SJCRH30 (cell line): ENCODE measurements around the gene ASGR1. TPM values are rescaled to one million over a fixed set of nuclear protein-coding genes. Genes with fewer than 3 reads are reported as not detected.
A peak's percentile ranks its signal among the peaks of the same experiment; 100 is the strongest.
"Not testable (repeated sequence)": the region's sequence is repeated elsewhere in the genome, so short reads cannot be mapped to it uniquely, and the experiment has no call there.

Experiments used
- DNase-seq, 2 experiments: peaks; one replicate each; pipeline ENCODE4 v3.0.0-alpha.2; 2015 to 2020
- H3K27ac ChIP-seq: fragments of 250-450 bp; sonication (Bioruptor Pico); 2 replicates; pipeline ENCODE4 v1.5.1; 2020; ENCODE audit warnings: mild to moderate bottlenecking, moderate library complexity
- H3K27me3 ChIP-seq: fragments of 250-450 bp; sonication (Bioruptor Pico); 2 replicates; pipeline ENCODE4 v1.5.1; 2020; ENCODE audit warnings: mild to moderate bottlenecking, moderate library complexity
- H3K36me3 ChIP-seq: fragments of 250-450 bp; sonication (Bioruptor Pico); 2 replicates; pipeline ENCODE4 v1.5.1; 2020; ENCODE audit warnings: mild to moderate bottlenecking, moderate library complexity
- H3K4me1 ChIP-seq: fragments of 250-450 bp; sonication (Bioruptor Pico); 2 replicates; pipeline ENCODE4 v1.5.1; 2020; ENCODE audit warnings: mild to moderate bottlenecking, moderate library complexity
- H3K4me3 ChIP-seq: fragments of 250-450 bp; sonication (Bioruptor Pico); 2 replicates; pipeline ENCODE4 v1.5.1; 2020; ENCODE audit warnings: mild to moderate bottlenecking, moderate library complexity
- H3K9me3 ChIP-seq: fragments of 250-450 bp; sonication (Bioruptor Pico); replicated peaks from 2 replicates; pipeline ENCODE4 v1.5.1; 2020; ENCODE audit warnings: mild to moderate bottlenecking, moderate library complexity
- total RNA-seq: library from RNA; depleted of rRNA; stranded (reverse); fragments of >200 nt; shearing (Covaris generic); gene quantifications from 2 replicates; pipeline ENCODE4 v1.2.3, GENCODE V29; 2014

The ASGR1 gene
- total RNA-seq, 1 experiment from 2014 or later: 0.79 TPM

- Histone ChIP-seq H3K27ac (no peak overlapping the region), H3K27me3 (no peaks in the 10 kb centered on the region), H3K9me3 (no peaks in the 10 kb centered on the region), H3K4me3 (no peak overlapping the region), H3K4me1 (no peaks in the 10 kb centered on the region), H3K36me3 (no peaks in the 10 kb centered on the region)
- DNase-seq: no peak
These were observed 4.4 kb upstream of the ASGR1 start for GRCh38 chr17:7183433-7184090.

- not testable (repeated sequence) for H3K36me3 ChIP-seq, H3K4me1 ChIP-seq, H3K9me3 ChIP-seq, H3K27me3 ChIP-seq, H3K27ac ChIP-seq, H3K4me3 ChIP-seq, DNase-seq
These were observed 2.9 kb upstream of the ASGR1 start for GRCh38 chr17:7182101-7182500.

DNA sequence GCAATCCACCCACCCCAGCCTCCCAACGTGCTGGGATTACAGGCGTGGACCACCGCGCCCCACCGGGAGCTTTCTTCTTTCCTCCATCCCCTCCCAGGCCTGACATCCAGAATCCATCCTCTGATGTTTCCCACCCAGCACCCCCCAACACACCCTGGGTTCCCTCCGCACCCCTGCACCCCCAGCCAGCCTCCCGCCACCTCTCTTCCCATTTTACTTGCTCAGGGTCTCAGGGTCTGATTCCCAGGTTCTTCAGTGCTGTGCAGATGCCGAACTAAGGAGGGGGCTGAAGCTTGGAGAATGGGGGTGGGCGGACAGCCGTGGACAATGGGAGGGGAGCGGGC is 225 bp downstream of the ASGR1 start:
- no peak overlapping the region for H3K27ac ChIP-seq
- DNase-seq: no peak

GRCh38 chr17:7177954-7178477 is 1.2 kb downstream of the ASGR1 start:
- Histone ChIP-seq H3K9me3 (no peaks in the 10 kb centered on the region), H3K36me3 (no peaks in the 10 kb centered on the region), H3K4me1 (no peaks in the 10 kb centered on the region), H3K27me3 (no peaks in the 10 kb centered on the region), H3K27ac (no peak overlapping the region), H3K4me3 (peak overlapping the region; percentile 53)
- peak; percentile 58 for DNase-seq

More for the DNA sequence above, 225 bp downstream of the ASGR1 start:
- H3K4me3 ChIP-seq: no peak overlapping the region
- H3K36me3 ChIP-seq: no peaks in the 10 kb centered on the region
- H3K9me3 ChIP-seq: no peaks in the 10 kb centered on the region
- H3K27me3 ChIP-seq: no peaks in the 10 kb centered on the region
- H3K4me1 ChIP-seq: no peaks in the 10 kb centered on the region

- H3K9me3 ChIP-seq: no peaks in the 10 kb centered on the region
- no peaks in the 10 kb centered on the region for H3K4me1 ChIP-seq
- no peaks in the 10 kb centered on the region for H3K36me3 ChIP-seq
- no peak overlapping the region for H3K27ac ChIP-seq
- H3K4me3 ChIP-seq: peak overlapping the region; percentile 53
- DNase-seq: peak; percentile 58 to 74
- H3K27me3 ChIP-seq: no peaks in the 10 kb centered on the region
These were observed 1.8 kb downstream of the ASGR1 start for GRCh38 chr17:7177191-7177953.

DNA sequence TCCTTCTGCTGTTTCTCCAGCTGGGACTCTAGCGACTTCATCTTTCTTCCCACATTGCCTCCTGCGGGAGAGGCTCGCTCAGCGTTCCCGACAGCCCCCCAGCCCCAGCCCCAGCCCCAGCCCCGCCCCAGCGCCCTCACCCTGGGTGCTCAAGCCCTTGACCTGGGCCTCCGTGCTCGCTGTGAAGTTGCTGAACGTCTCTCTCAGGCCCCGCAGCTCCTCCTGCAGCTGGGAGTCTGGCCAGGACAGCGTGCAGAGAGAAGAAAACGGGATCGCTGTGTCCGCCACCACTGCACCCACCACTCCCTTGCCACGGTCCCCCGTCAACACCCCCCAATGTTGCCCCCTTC is 2.4 kb downstream of the ASGR1 start:
- H3K27ac ChIP-seq: no peak overlapping the region
- no peaks in the 10 kb centered on the region for H3K9me3 ChIP-seq
- no peaks in the 10 kb centered on the region for H3K27me3 ChIP-seq
- no peaks in the 10 kb centered on the region for H3K36me3 ChIP-seq
- no peak overlapping the region for H3K4me3 ChIP-seq
- H3K4me1 ChIP-seq: no peaks in the 10 kb centered on the region
- no peak for DNase-seq

GRCh38 chr17:7176107-7176840 is 2.9 kb downstream of the ASGR1 start:
- Histone ChIP-seq H3K27me3 (no peaks in the 10 kb centered on the region), H3K4me1 (no peaks in the 10 kb centered on the region), H3K9me3 (no peaks in the 10 kb centered on the region), H3K36me3 (no peaks in the 10 kb centered on the region), H3K27ac (no peak overlapping the region), H3K4me3 (no peak overlapping the region)
- no peak for DNase-seq

DNA sequence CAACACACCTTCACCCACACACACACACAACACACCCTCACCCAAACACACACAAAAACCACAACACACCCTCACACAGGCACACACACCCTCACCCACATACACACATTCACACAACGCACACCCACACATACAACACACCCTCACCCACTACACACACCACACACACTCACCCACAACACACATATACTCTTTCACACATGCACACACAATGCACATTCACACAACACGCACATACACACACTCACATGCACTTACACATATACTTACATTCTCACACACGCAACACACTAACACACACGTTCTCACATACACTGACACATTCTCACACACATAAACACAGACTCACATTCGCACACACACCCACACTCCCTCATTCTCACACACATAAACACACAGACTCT is 3.8 kb downstream of the ASGR1 start:
- no peaks in the 10 kb centered on the region for H3K4me1 ChIP-seq
- no peak overlapping the region for H3K4me3 ChIP-seq
- H3K27me3 ChIP-seq: no peaks in the 10 kb centered on the region
- no peak for DNase-seq
- H3K36me3 ChIP-seq: no peaks in the 10 kb centered on the region
- no peaks in the 10 kb centered on the region for H3K9me3 ChIP-seq
- H3K27ac ChIP-seq: no peak overlapping the region

- H3K27ac ChIP-seq: no peak overlapping the region
- DNase-seq: no peak
- no peaks in the 10 kb centered on the region for H3K9me3 ChIP-seq
- H3K27me3 ChIP-seq: no peaks in the 10 kb centered on the region
- no peaks in the 10 kb centered on the region for H3K36me3 ChIP-seq
- no peaks in the 10 kb centered on the region for H3K4me1 ChIP-seq
- no peak overlapping the region for H3K4me3 ChIP-seq
These were observed 4.4 kb downstream of the ASGR1 start for GRCh38 chr17:7174603-7175326.

DNA sequence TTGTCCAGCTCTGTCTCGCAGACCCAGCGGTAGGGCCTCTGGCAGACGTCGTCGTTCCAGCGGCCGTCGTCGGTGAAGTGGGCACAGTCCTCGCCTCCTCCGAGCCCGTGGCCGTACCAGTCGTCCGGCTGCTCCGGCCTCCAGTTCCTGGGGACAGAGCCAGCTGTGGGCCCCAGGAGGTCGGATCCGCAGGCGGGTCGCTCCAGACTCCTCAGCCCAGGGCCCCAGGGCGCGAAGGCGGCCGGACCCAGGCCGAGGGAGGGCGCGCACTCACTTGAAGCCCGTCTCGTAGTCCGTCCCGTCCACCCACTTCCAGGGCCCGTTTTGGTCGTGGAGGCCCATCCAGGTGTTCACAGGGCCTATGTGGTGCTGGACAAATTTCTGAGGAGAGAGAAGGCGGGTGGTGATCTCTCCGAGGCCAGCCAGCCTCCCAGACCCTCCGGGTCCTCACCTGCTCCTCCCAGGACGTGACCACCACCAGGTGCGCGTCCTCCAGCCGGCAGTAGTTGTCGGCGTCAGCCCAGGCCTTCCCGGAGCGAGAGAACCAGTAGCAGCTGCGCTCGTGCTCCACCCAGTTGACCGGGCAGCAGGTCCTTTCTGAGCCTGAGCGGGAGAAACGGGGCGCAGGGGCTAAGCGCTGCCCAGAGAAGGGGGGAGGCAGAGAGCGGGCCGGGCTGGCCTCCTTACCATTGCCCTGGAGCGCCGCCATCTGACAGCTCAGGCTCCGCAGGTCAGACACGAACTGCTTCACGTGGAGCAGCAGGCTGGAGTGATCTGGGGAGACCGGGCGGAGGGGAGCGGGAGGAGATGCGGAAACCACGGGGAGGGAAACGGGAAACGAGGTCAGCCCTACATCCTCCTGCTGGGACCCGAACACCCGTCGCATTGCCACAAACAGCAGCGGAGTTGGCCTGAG is 5.2 kb downstream of the ASGR1 start:
- peak in 1 of 2 experiments; percentile 11 for DNase-seq
- H3K4me1 ChIP-seq: no peaks in the 10 kb centered on the region
- H3K27me3 ChIP-seq: no peaks in the 10 kb centered on the region
- H3K36me3 ChIP-seq: no peaks in the 10 kb centered on the region
- no peak overlapping the region for H3K4me3 ChIP-seq
- H3K9me3 ChIP-seq: no peaks in the 10 kb centered on the region
- H3K27ac ChIP-seq: no peak overlapping the region

DNA sequence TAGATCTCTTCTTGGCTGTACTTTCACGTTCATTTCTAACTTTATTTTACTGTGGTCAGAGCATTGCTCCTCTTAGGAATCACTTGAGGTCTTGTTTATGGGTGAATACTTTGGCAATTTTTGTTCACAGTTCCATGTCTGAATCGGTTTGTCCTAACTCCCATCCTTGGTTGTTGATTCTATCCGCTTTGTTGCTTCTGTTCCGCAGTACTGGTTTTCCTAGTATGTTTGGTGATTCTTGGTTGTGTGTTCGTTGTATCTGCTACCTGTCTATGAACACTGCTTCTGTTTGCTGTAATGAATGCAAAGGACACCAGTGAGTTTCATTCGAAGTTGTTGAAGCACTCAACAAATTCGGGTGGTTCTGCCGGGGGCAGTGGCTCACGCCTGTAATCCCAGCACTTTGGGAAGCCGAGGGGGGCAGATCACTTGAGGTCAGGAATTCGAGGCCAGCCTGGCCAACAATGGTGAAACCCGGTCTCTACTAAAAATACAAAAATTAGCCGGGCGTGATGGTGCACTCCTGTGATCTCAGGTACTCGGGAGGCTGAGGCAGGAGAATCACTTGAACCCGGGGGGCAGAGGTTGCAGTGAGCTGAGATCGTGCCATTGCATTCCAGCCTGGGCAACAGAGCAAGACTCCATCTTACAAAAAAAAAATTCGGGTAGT is 6.5 kb downstream of the ASGR1 start:
- H3K27me3 ChIP-seq, H3K4me3 ChIP-seq, H3K36me3 ChIP-seq, H3K4me1 ChIP-seq, H3K9me3 ChIP-seq, DNase-seq, H3K27ac ChIP-seq: not testable (repeated sequence)

- H3K27me3 ChIP-seq, H3K4me3 ChIP-seq, H3K4me1 ChIP-seq, H3K36me3 ChIP-seq, H3K27ac ChIP-seq, H3K9me3 ChIP-seq, DNase-seq: not testable (repeated sequence)
These were observed 9.6 kb downstream of the ASGR1 start for GRCh38 chr17:7169565-7169908.

- H3K36me3 ChIP-seq, H3K4me1 ChIP-seq, DNase-seq, H3K27ac ChIP-seq, H3K4me3 ChIP-seq, H3K9me3 ChIP-seq, H3K27me3 ChIP-seq: not testable (repeated sequence)
These were observed 10.2 kb downstream of the ASGR1 start for GRCh38 chr17:7168841-7169564.
